Loucy (cell line): ENCODE measurements around the gene ARHGEF17.

Source experiments
- CTCF ChIP-seq: fragments of 200-600 bp; sonication (generic); conservative IDR thresholded peaks from 2 replicates; pipeline ENCODE4 v1.5.1; 2014; ENCODE audit warnings: mild to moderate bottlenecking, antibody characterized with exemption, low read length
- EZH2phosphoT487 ChIP-seq: fragments of 200-600 bp; IDR thresholded peaks from 2 replicates; pipeline ENCODE4 v1.6.1; 2018; ENCODE audit warnings: antibody characterized with exemption, mild to moderate bottlenecking, moderate library complexity, borderline replicate concordance

GRCh38 chr11:73307323-73308002 lies 613 bp upstream of the ARHGEF17 start:
- TF ChIP-seq CTCF (peak; percentile 88), EZH2phosphoT487 (no peak)
